CD14-positive monocyte (primary cell): Measurements from ENCODE around the gene SLC17A5. TPM values are rescaled to one million over a fixed set of nuclear protein-coding genes. Genes with fewer than 3 reads are reported as not detected.

ENCODE experiments used
- DNase-seq, 3 donors: peaks; one replicate each; pipeline ENCODE4 v3.0.0-alpha.2; 2011 to 2022
- H2AFZ ChIP-seq: 2 replicates; pipeline ENCODE4 v1.6.0; 2012; ENCODE audit warnings: mild to moderate bottlenecking, low read depth, low read length, inconsistent platforms; ENCODE audit not compliant: insufficient read depth, poor library complexity, severe bottlenecking
- H3K27ac ChIP-seq, 2 donors: 1 replicate in 1 of 2; 2 replicates in 1 of 2; pipeline ENCODE4 v1.5.1; 2012 to 2013; ENCODE audit warnings: low read length in 2 of 2, control low read depth in 1 of 2, inconsistent platforms in 1 of 2, low read depth in 1 of 2, mild to moderate bottlenecking in 1 of 2
- H3K27me3 ChIP-seq, 2 donors: one replicate each; pipeline versions ENCODE4 v1.6.0 to v1.6.1; 2011 to 2013; ENCODE audit warnings: low read length in 2 of 2; ENCODE audit not compliant: control insufficient read depth in 2 of 2, insufficient read depth in 2 of 2
- H3K36me3 ChIP-seq, 2 donors: replicated peaks in 1 of 2; 1 replicate in 1 of 2; 2 replicates in 1 of 2; pipeline versions ENCODE4 v1.5.1 to v1.6.1; 2012 to 2013; ENCODE audit warnings: low read length in 2 of 2, control low read depth in 1 of 2, inconsistent platforms in 1 of 2, mild to moderate bottlenecking in 1 of 2; ENCODE audit not compliant: insufficient read depth in 2 of 2, control insufficient read depth in 1 of 2
- H3K4me1 ChIP-seq, 2 donors: 1 replicate in 1 of 2; 2 replicates in 1 of 2; pipeline versions ENCODE4 v1.5.1 to v1.6.1; 2012 to 2013; ENCODE audit warnings: low read length in 2 of 2, control low read depth in 1 of 2, inconsistent platforms in 1 of 2, mild to moderate bottlenecking in 1 of 2, moderate library complexity in 1 of 2; ENCODE audit not compliant: insufficient read depth in 2 of 2, control insufficient read depth in 1 of 2
- H3K4me2 ChIP-seq: replicated peaks from 2 replicates; pipeline ENCODE3; 2012; ENCODE audit warnings: low read length, moderate library complexity, mild to moderate bottlenecking; ENCODE audit not compliant: poor library complexity, severe bottlenecking; ENCODE audit errors: extremely low read depth
- H3K4me3 ChIP-seq, 3 experiments: fragments of 200-600 bp in 1 of 3; sonication (generic) in 1 of 3; replicated peaks in 1 of 3; 1 replicate in 2 of 3; 2 replicates in 1 of 3; pipeline ENCODE4 v1.5.1; 2011 to 2013; ENCODE audit warnings: low read length in 3 of 3, mild to moderate bottlenecking in 3 of 3, control low read depth in 2 of 3, low read depth in 2 of 3, inconsistent platforms in 1 of 3, moderate library complexity in 1 of 3
- H3K79me2 ChIP-seq: 2 replicates; pipeline ENCODE4 v1.6.0; 2012; ENCODE audit warnings: mild to moderate bottlenecking, control low read depth, inconsistent platforms, low read length, moderate library complexity; ENCODE audit not compliant: insufficient read depth
- H3K9ac ChIP-seq: 2 replicates; pipeline ENCODE4 v1.6.0; 2017; ENCODE audit warnings: low read length, mild to moderate bottlenecking; ENCODE audit not compliant: insufficient read depth, poor library complexity, severe bottlenecking
- H3K9me3 ChIP-seq, 2 donors: replicated peaks in 1 of 2; 1 replicate in 1 of 2; 2 replicates in 1 of 2; pipeline versions ENCODE4 v1.5.1 to v1.6.1; 2012 to 2013; ENCODE audit warnings: low read length in 2 of 2, control low read depth in 1 of 2; ENCODE audit not compliant: control insufficient read depth in 1 of 2, insufficient read depth in 1 of 2
- H4K20me1 ChIP-seq: 2 replicates; pipeline ENCODE4 v1.6.0; 2012; ENCODE audit warnings: mild to moderate bottlenecking, low read length, control low read depth, moderate library complexity; ENCODE audit not compliant: insufficient read depth
- H3K27ac Mint-ChIP-seq, 7 donors: one replicate each; pipeline ENCODE4 v1.8.0; 2020; ENCODE audit warnings: mild to moderate bottlenecking in 7 of 7, mixed read lengths in 7 of 7, moderate library complexity in 6 of 7, inconsistent platforms in 2 of 7
- H3K27me3 Mint-ChIP-seq, 3 donors: one replicate each; pipeline ENCODE4 v1.8.0; 2021 to 2022; ENCODE audit warnings: low read depth in 3 of 3, mild to moderate bottlenecking in 3 of 3, mixed read lengths in 3 of 3, moderate library complexity in 3 of 3, inconsistent platforms in 1 of 3
- H3K36me3 Mint-ChIP-seq, 2 donors: one replicate each; pipeline ENCODE4 v1.8.0; 2020; ENCODE audit warnings: mixed read lengths in 2 of 2, inconsistent platforms in 1 of 2, mild to moderate bottlenecking in 1 of 2
- H3K4me1 Mint-ChIP-seq: one replicate; pipeline ENCODE4 v1.8.0; 2020; ENCODE audit warnings: mild to moderate bottlenecking, mixed read lengths
- H3K4me3 Mint-ChIP-seq, 2 donors: one replicate each; pipeline ENCODE4 v1.8.0; 2020; ENCODE audit warnings: mild to moderate bottlenecking in 2 of 2, mixed read lengths in 2 of 2, moderate library complexity in 1 of 2
- H3K9me3 Mint-ChIP-seq, 7 donors: one replicate each; pipeline ENCODE4 v1.8.0; 2020 to 2022; ENCODE audit warnings: mixed read lengths in 7 of 7, mild to moderate bottlenecking in 6 of 7, moderate library complexity in 6 of 7, inconsistent platforms in 2 of 7
- WGBS: methylation state at CpG from one replicate; pipeline ENCODE4 v1.1.5; 2013; ENCODE audit warnings: missing lambda C conversion rate; ENCODE audit not compliant: insufficient coverage; 5-methylcytosine and 5-hydroxymethylcytosine counted together
- intact Hi-C, 2 donors: fragments of 100-400 bp; cut with micrococcal nuclease; formaldehyde crosslinking; loops; one replicate each; pipeline versions ENCODE4 v1.15.0 to v1.15.1; 2023
- polyA plus RNA-seq, 3 donors: library from polyadenylated mRNA; depleted of rRNA in 1 of 3; unstranded in 2 of 3; stranded (reverse) in 1 of 3; fragments of 300-500 nt in 2 of 3; fragments of >200 nt in 1 of 3; fragmentation: Illumina TruSeq in 2 of 3; gene quantifications; 1 replicate in 2 of 3; 2 replicates in 1 of 3; pipeline ENCODE4 v1.2.3, GENCODE V29; 2012 to 2021
- TF ChIP-seq, protein P1 (sequence below): fragments of 200-600 bp; IDR thresholded peaks from one replicate; pipeline ENCODE4 v1.8.0; 2022; ENCODE audit warnings: antibody characterized with exemption, mild to moderate bottlenecking

The SLC17A5 gene
- polyA plus RNA-seq, 3 donors: 5.3 to 11.6 (median 9.4) TPM

DNA sequence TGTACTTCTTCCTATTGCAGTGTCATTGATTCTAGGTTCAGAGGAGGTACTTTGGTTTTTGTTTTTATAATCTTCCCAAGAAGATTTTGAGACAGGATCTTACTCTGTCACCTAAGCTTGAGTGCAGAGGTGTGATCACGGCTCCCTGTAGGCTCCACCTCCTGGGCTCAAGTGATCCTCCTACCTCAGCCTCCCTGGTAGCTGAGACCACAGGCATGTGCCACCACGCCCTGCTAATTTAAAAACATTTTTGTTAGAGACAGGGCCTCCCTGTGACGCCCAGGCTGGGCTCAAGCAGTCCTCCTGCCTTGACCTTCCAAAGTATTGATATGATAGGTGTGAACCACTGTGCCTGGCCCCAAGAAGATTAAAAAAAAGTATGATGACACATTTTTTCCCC is 3.4 kb upstream of the SLC17A5 start:
- Histone ChIP-seq H3K9me3 (no peaks in the 10 kb centered on the region), H4K20me1 (no peaks in the 10 kb centered on the region), H3K4me1 (peaks cover 14 to 17% of the 10 kb centered on the region in 2 donors), H3K4me2 (no peak overlapping the region), H3K27ac (no peak overlapping the region), H2AFZ (no peak overlapping the region), H3K9ac (no peak overlapping the region), H3K27me3 (no peaks in the 10 kb centered on the region), H3K79me2 (peaks cover 20% of the 10 kb centered on the region), H3K4me3 (no peak overlapping the region), H3K36me3 (no peaks in the 10 kb centered on the region)
- Mint-ChIP-seq H3K36me3 (peaks cover 5 to 8% of the 10 kb centered on the region in 2 donors), H3K27me3 (peaks cover 0 to 2% (median 0%) of the 10 kb centered on the region in 3 donors), H3K4me1 (peaks cover 15% of the 10 kb centered on the region), H3K27ac (no peak overlapping the region), H3K4me3 (no peak overlapping the region), H3K9me3 (peaks cover 0 to 3% (median 0%) of the 10 kb centered on the region in 7 donors)
- WGBS: 71% methylated on average over 1 of the region's 3 CpGs
- TF ChIP-seq, protein P1, sequence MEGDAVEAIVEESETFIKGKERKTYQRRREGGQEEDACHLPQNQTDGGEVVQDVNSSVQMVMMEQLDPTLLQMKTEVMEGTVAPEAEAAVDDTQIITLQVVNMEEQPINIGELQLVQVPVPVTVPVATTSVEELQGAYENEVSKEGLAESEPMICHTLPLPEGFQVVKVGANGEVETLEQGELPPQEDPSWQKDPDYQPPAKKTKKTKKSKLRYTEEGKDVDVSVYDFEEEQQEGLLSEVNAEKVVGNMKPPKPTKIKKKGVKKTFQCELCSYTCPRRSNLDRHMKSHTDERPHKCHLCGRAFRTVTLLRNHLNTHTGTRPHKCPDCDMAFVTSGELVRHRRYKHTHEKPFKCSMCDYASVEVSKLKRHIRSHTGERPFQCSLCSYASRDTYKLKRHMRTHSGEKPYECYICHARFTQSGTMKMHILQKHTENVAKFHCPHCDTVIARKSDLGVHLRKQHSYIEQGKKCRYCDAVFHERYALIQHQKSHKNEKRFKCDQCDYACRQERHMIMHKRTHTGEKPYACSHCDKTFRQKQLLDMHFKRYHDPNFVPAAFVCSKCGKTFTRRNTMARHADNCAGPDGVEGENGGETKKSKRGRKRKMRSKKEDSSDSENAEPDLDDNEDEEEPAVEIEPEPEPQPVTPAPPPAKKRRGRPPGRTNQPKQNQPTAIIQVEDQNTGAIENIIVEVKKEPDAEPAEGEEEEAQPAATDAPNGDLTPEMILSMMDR: no peak
- no peak for DNase-seq
- intact Hi-C loops: loop anchor here in 1 of 2 donors (10.0 kb wide), 1 partner anchor 72 kb away; no protein-coding TSS in a partner anchor

DNA sequence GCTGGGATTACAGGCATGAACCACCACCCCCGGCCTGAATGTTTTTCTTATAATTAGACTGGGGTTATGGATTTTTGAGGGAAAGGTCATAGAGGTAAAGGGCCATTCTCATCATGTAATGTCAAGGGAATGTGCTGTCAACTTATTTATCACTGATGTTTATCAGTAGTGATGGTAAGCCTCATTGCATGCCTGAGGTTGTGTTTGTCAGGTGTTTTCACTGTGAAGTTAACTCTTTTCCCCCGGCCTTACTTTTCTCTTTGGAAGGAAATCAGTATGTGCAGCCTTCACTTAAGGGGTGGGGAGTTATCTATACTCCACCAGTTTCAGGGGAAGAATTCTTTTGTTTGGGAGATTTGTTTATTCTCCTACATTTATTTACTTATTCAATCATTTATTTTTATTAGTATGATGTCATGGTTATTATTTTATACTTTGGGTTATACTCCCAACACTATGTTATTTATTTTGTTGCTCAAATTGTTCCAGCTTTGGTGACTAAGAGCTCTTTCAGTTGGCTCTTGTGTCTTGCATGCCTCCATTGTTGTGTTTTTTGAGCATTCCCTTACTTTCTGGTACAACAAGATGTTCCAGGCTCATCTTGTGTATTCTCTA is 2.8 kb upstream of the SLC17A5 start:
- H4K20me1 ChIP-seq: no peaks in the 10 kb centered on the region
- TF ChIP-seq, protein P1: no peak
- H3K27me3 Mint-ChIP-seq: peaks cover 0 to 2% (median 0%) of the 10 kb centered on the region in 3 donors
- peaks cover 5 to 8% of the 10 kb centered on the region in 2 donors for H3K36me3 Mint-ChIP-seq
- H3K4me1 Mint-ChIP-seq: peaks cover 18% of the 10 kb centered on the region
- H3K79me2 ChIP-seq: peaks cover 26% of the 10 kb centered on the region
- H3K9me3 ChIP-seq: no peaks in the 10 kb centered on the region
- no peaks in the 10 kb centered on the region for H3K36me3 ChIP-seq
- no peak for DNase-seq
- H2AFZ ChIP-seq: no peak overlapping the region
- H3K4me2 ChIP-seq: no peak overlapping the region
- H3K9ac ChIP-seq: no peak overlapping the region
- peaks cover 14 to 21% of the 10 kb centered on the region in 2 donors for H3K4me1 ChIP-seq
- no peak overlapping the region for H3K4me3 Mint-ChIP-seq
- H3K27ac ChIP-seq: no peak overlapping the region
- H3K4me3 ChIP-seq: no peak overlapping the region
- WGBS: no CpG with 5 or more reads among the region's 2 CpGs
- intact Hi-C loops: loop anchor here in 1 of 2 donors (10.0 kb wide), 1 partner anchor 72 kb away; no protein-coding TSS in a partner anchor
- H3K27ac Mint-ChIP-seq: no peak overlapping the region
- H3K27me3 ChIP-seq: no peaks in the 10 kb centered on the region
- H3K9me3 Mint-ChIP-seq: peaks cover 0 to 3% (median 0%) of the 10 kb centered on the region in 7 donors
